Peyer's patch (tissue), 4 donors: Measurements from ENCODE around the gene CD9.

ENCODE experiments used
- POLR2A ChIP-seq, 2 donors: fragments of 450-650 bp; IDR thresholded peaks; one replicate each; pipeline ENCODE4 v1.5.1; 2017; ENCODE audit warnings: antibody characterized with exemption in 2 of 2, mild to moderate bottlenecking in 2 of 2, moderate library complexity in 2 of 2
- TF ChIP-seq, protein P1 (sequence below), 6 experiments: fragments of 450-650 bp in 4 of 6; fragments of 200-600 bp in 2 of 6; sonication (generic) in 1 of 6; IDR thresholded peaks; one replicate each; pipeline ENCODE4 v1.5.1; 2017 to 2019; ENCODE audit warnings: antibody characterized with exemption in 6 of 6, mild to moderate bottlenecking in 3 of 6, moderate library complexity in 1 of 6

DNA sequence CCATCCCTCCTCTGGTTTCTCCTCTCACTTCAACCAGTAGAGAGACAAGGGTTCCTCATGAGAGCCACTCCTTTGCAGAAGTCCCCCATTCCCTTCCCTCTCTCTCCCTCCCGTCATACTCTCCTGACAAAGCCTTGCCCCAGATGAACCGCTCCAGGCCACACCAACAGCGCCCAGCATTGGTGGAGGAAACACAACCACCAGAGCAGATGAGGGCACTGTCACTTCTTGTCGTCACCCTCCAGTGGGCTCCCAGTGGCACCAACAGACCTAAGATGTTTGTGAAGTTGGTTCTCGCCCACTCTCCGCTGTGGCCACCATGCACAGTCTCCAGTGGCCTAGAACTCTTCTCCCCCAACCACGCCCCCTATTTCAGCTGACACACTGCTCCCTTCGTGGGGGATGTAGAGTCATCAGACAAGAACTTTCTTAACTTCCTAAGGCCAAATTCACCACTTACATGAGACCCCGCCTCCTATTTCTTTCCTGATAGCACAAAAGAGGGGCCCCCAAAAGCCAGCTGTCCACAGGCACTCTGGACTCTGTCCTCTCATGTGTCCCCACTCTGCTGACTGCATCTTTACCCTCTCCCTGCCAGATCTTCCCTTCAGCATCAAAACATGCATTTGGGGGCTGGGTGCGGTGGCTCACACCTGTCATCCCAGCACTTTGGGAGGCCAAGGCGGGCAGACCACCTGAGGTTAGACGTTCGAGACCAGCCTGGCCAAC is 81.0 kb downstream of the CD9 start:
- TF ChIP-seq, protein P1, sequence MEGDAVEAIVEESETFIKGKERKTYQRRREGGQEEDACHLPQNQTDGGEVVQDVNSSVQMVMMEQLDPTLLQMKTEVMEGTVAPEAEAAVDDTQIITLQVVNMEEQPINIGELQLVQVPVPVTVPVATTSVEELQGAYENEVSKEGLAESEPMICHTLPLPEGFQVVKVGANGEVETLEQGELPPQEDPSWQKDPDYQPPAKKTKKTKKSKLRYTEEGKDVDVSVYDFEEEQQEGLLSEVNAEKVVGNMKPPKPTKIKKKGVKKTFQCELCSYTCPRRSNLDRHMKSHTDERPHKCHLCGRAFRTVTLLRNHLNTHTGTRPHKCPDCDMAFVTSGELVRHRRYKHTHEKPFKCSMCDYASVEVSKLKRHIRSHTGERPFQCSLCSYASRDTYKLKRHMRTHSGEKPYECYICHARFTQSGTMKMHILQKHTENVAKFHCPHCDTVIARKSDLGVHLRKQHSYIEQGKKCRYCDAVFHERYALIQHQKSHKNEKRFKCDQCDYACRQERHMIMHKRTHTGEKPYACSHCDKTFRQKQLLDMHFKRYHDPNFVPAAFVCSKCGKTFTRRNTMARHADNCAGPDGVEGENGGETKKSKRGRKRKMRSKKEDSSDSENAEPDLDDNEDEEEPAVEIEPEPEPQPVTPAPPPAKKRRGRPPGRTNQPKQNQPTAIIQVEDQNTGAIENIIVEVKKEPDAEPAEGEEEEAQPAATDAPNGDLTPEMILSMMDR (IDR thresholded peaks at IDR 0.05) = no peak
- TF ChIP-seq POLR2A (IDR thresholded peaks at IDR 0.05) = no peak
